ENCODE data around the gene DUS2.

Gene DUS2

DNA sequence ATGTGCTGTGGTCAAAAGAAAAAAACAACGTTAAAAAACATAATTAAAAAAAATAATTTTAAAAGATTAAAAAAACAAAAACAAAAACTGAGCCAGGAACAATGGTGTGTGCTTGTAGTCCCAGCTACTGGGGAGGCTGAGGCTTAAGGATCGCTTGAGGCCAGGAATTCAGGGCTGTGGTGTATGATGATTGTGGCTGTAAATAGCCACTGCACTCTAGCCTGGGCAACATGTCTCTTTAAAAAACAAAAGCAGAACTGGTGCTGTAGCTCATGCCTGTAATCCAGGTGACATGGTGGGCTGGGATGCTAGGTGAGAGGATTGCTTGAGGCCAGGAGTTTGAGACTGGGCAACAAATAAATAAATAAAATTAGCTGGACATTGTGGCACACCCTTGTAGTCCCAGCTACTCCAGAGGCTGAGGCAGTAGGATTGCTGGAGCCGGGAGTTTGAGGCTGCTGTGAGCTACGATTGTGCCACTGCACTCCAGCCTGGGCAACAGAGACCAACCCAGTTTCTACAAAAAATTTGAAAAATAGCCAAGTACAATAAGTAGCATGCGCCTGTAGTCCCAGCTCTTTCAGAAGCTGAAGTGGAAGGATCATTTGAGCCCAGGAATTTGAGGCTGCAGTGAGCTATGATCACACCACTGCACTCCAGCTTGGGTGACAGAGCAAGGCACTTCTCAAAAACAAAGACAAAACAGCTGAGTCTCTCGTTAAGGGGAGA is 105.7 kb downstream of the DUS2 start:
- no peak for DNase-seq

Measured in right kidney (tissue), 1 donor.